IMR-90 (cell line): Measurements from ENCODE around the gene GGTLC1. TPM values are rescaled to one million over a fixed set of nuclear protein-coding genes. Genes with fewer than 3 reads are reported as not detected.
"Not testable (repeated sequence)": the region's sequence is repeated elsewhere in the genome, so short reads cannot be mapped to it uniquely, and the experiment has no call there.

Experiments used
- ATAC-seq: fragments of 200-7000 bp; cut with Tn5 transposase; 2 replicates; pipeline ENCODE4 v1.9.1; 2020; ENCODE audit warnings: low read depth, mild to moderate bottlenecking, moderate library complexity
- BruUV-seq: library from RNA; stranded (reverse); fragments of 400-500 nt; replicated peaks from 2 replicates; lab custom pipeline; 2021; lab: Mats Ljungman, UMichigan
- CTCF ChIA-PET: fragments of 300-600 bp; formaldehyde crosslinking; extraction: SDS; loops from one replicate; lab custom pipeline; 2021; ENCODE audit warnings: antibody characterized with exemption; lab: Yijun Ruan, JAX
- POLR2A ChIA-PET: fragments of 300-600 bp; sonication (Branson Sonifier 250); formaldehyde crosslinking; loops from one replicate; lab custom pipeline; 2022; ENCODE audit warnings: antibody characterized with exemption; ENCODE audit not compliant: unreplicated experiment; lab: Charles Lee
- DNase-seq: peaks from one replicate; pipeline ENCODE4 v3.0.0; 2013
- H2AFZ ChIP-seq: replicated peaks from 2 replicates; pipeline ENCODE3; 2013; ENCODE audit warnings: low read length, mild to moderate bottlenecking; ENCODE audit not compliant: poor library complexity
- H2AK5ac ChIP-seq: 2 replicates; pipeline ENCODE4 v1.6.1; 2013; ENCODE audit warnings: low read depth, low read length, inconsistent platforms
- H2AK9ac ChIP-seq: replicated peaks from 2 replicates; pipeline ENCODE3; 2013; ENCODE audit warnings: mild to moderate bottlenecking, low read depth, low read length, moderate library complexity; ENCODE audit not compliant: poor library complexity
- H2BK120ac ChIP-seq: 2 replicates; pipeline ENCODE4 v1.6.1; 2013; ENCODE audit warnings: low read depth, low read length, inconsistent platforms
- H2BK15ac ChIP-seq: 3 replicates; pipeline ENCODE4 v1.6.1; 2013; ENCODE audit warnings: low read depth, low read length, inconsistent platforms
- H2BK20ac ChIP-seq: 2 replicates; pipeline ENCODE4 v1.6.1; 2013; ENCODE audit warnings: low read depth, mild to moderate bottlenecking, inconsistent platforms, low read length, moderate library complexity
- H2BK5ac ChIP-seq: 2 replicates; pipeline ENCODE4 v1.6.1; 2013; ENCODE audit warnings: mild to moderate bottlenecking, low read depth, low read length, inconsistent platforms; ENCODE audit not compliant: poor library complexity, severe bottlenecking
- H3K14ac ChIP-seq: replicated peaks from 2 replicates; pipeline ENCODE4 v1.6.1; 2013; ENCODE audit warnings: low read depth, low read length, inconsistent platforms
- H3K18ac ChIP-seq: 2 replicates; pipeline ENCODE4 v1.6.1; 2013; ENCODE audit warnings: low read depth, low read length, control low read depth
- H3K23ac ChIP-seq: 2 replicates; pipeline ENCODE4 v1.6.1; 2013; ENCODE audit warnings: low read depth, low read length, inconsistent platforms
- H3K27ac ChIP-seq: 2 replicates; pipeline ENCODE4 v1.5.1; 2013; ENCODE audit warnings: mild to moderate bottlenecking, control low read depth, low read length; ENCODE audit not compliant: insufficient read depth
- H3K27me3 ChIP-seq: 2 replicates; pipeline ENCODE4 v1.6.1; 2013; ENCODE audit warnings: low read length; ENCODE audit not compliant: control insufficient read depth, insufficient read depth
- H3K36me3 ChIP-seq: 2 replicates; pipeline ENCODE4 v1.6.1; 2013; ENCODE audit warnings: low read length, mixed read lengths; ENCODE audit not compliant: control insufficient read depth, insufficient read depth
- H3K4ac ChIP-seq: 2 replicates; pipeline ENCODE4 v1.6.1; 2013; ENCODE audit warnings: low read depth, low read length, inconsistent platforms
- H3K4me1 ChIP-seq: 2 replicates; pipeline ENCODE4 v1.6.1; 2013; ENCODE audit warnings: low read length, mixed read lengths; ENCODE audit not compliant: control insufficient read depth, insufficient read depth
- H3K4me2 ChIP-seq: 2 replicates; pipeline ENCODE4 v1.6.1; 2013; ENCODE audit warnings: low read depth, mild to moderate bottlenecking, control low read depth, low read length, moderate library complexity
- H3K4me3 ChIP-seq: 2 replicates; pipeline ENCODE4 v1.5.1; 2013; ENCODE audit warnings: low read depth, mild to moderate bottlenecking, control low read depth, low read length, moderate library complexity; ENCODE audit not compliant: insufficient read depth
- H3K56ac ChIP-seq: 2 replicates; pipeline ENCODE4 v1.6.1; 2013; ENCODE audit warnings: low read length, inconsistent platforms; ENCODE audit not compliant: insufficient read depth; ENCODE audit errors: extremely low read depth
- H3K79me1 ChIP-seq, 2 experiments: 2 replicates each; pipeline ENCODE4 v1.6.1; 2013; ENCODE audit warnings: low read length in 2 of 2, inconsistent platforms in 1 of 2, low read depth in 1 of 2
- H3K9ac ChIP-seq: 2 replicates; pipeline ENCODE4 v1.6.1; 2013; ENCODE audit warnings: low read depth, low read length, control low read depth
- H3K9me1 ChIP-seq: 2 replicates; pipeline ENCODE4 v1.6.1; 2013; ENCODE audit warnings: low read length, inconsistent platforms; ENCODE audit not compliant: insufficient read depth
- H3K9me3 ChIP-seq: 2 replicates; pipeline ENCODE4 v1.6.1; 2013; ENCODE audit warnings: low read length; ENCODE audit not compliant: control insufficient read depth, insufficient read depth
- H4K20me1 ChIP-seq: 2 replicates; pipeline ENCODE4 v1.6.1; 2013; ENCODE audit warnings: low read length, inconsistent platforms; ENCODE audit not compliant: insufficient read depth
- H4K5ac ChIP-seq: 2 replicates; pipeline ENCODE4 v1.6.1; 2013; ENCODE audit warnings: mild to moderate bottlenecking, low read depth, low read length, control low read depth
- H4K8ac ChIP-seq, 2 experiments: 2 replicates each; pipeline ENCODE4 v1.6.1; 2013; ENCODE audit warnings: low read depth in 2 of 2, low read length in 2 of 2, control low read depth in 1 of 2, inconsistent platforms in 1 of 2
- H4K91ac ChIP-seq: 2 replicates; pipeline ENCODE4 v1.6.1; 2013; ENCODE audit warnings: low read depth, low read length, inconsistent platforms; ENCODE audit not compliant: insufficient read depth
- WGBS, 2 experiments: methylation state at CpG; one replicate each; pipeline versions ENCODE4 v1.1.5 to v1.1.7; 2013; ENCODE audit warnings: missing lambda C conversion rate in 2 of 2; ENCODE audit not compliant: insufficient read length in 1 of 2; ENCODE audit errors: extremely low coverage in 2 of 2; 5-methylcytosine and 5-hydroxymethylcytosine counted together
- dilution Hi-C: fragments of 300-500 bp; cut with HindIII; formaldehyde crosslinking; loops from one replicate; pipeline ENCODE4 v1.14.3; 2018; ENCODE audit warnings: low sequenced_read_pairs; ENCODE audit not compliant: unreplicated experiment
- in situ Hi-C: fragments of 300-500 bp; cut with MboI; formaldehyde crosslinking; loops from 3 replicates; pipeline ENCODE4 v1.14.3; 2019; ENCODE audit warnings: low sequenced_read_pairs, inconsistent platforms, mixed read lengths
- intact Hi-C: fragments of 100-400 bp; cut with micrococcal nuclease; formaldehyde crosslinking; loops from 2 replicates; pipeline ENCODE4 v1.10.0; 2022
- polyA plus RNA-seq, 3 experiments: library from polyadenylated mRNA; depleted of rRNA; stranded (reverse); fragments of >200 nt; gene quantifications; 2 replicates each; pipeline ENCODE4 v1.2.3, GENCODE V29; 2012; ENCODE audit warnings: low replicate concordance in 1 of 3
- total RNA-seq: library from RNA; depleted of rRNA; stranded (reverse); fragments of >200 nt; gene quantifications from 2 replicates; pipeline ENCODE4 v1.2.3, GENCODE V29; 2012

The GGTLC1 gene
- total and polyA plus RNA-seq, 2 of the 4 experiments (the other 2 are of a cell fraction): not detected

DNA sequence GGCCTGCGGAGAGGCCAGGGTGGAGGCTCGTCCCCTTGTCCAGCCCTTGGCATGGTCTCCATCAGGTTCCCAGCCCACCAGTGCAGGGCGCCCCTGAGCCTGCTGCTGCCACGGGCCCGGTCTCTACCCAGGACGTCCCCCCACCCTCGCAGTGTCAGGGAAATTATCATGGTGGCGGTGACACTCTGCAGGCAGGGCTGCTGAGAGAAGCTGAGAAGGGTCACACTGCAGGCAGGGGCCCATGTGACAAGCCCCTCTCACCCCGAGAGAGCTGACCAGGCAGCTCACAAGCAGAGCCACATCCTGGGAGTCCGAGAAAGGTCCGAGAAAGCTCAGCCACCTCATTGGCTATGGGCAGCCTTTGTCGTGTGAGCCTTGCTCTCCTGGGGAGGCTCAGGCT lies 4.9 kb upstream of the GGTLC1 start:
- H4K20me1 ChIP-seq, H3K9me3 ChIP-seq, H4K91ac ChIP-seq, ATAC-seq, H3K56ac ChIP-seq, BruUV-seq, H3K9ac ChIP-seq, H2BK20ac ChIP-seq, H2BK120ac ChIP-seq, H4K5ac ChIP-seq, intact Hi-C loops, H3K9me1 ChIP-seq, H3K27me3 ChIP-seq, H2BK5ac ChIP-seq, H3K4me2 ChIP-seq, H3K23ac ChIP-seq, H3K27ac ChIP-seq, H3K4ac ChIP-seq, H4K8ac ChIP-seq, dilution Hi-C loops, H3K18ac ChIP-seq, H2AK9ac ChIP-seq, H2BK15ac ChIP-seq, DNase-seq, CTCF ChIA-PET, H3K79me1 ChIP-seq, H3K36me3 ChIP-seq, H2AK5ac ChIP-seq, H3K14ac ChIP-seq, H3K4me3 ChIP-seq, H2AFZ ChIP-seq, H3K4me1 ChIP-seq, POLR2A ChIA-PET: not testable (repeated sequence)
- 0% methylated on average over 2 of the region's 12 CpGs; no CpG with 5 or more reads in 1 of the 2 experiments for WGBS, 2 experiments
- in situ Hi-C loops: loop anchor here (10.0 kb wide), 1 partner anchor 329 kb away; no protein-coding TSS in a partner anchor

DNA sequence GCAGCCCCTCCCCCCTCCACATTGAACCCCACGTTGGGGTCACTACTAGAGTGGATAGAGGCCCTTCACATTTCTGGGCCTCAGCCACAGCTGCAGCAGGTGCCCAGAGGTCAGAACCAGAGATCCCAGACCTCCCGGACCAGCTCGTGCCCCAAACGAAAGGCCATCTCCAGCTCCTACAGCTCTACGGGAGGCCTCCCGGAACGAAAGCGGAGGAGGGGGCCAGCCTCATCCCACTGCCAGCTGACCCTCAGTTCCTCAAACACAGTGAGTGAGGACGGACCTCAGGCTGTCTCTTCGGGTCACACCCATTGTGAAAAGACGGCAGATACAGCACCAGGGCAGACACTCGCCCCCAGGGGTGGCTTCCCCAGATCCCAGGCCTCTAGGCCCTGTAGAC lies 1.7 kb upstream of the GGTLC1 start:
- H2BK120ac ChIP-seq, H3K79me1 ChIP-seq, DNase-seq, H3K27ac ChIP-seq, BruUV-seq, H3K27me3 ChIP-seq, intact Hi-C loops, CTCF ChIA-PET, H3K14ac ChIP-seq, H3K18ac ChIP-seq, H2BK15ac ChIP-seq, POLR2A ChIA-PET, H4K8ac ChIP-seq, H3K36me3 ChIP-seq, H2AK5ac ChIP-seq, H3K9ac ChIP-seq, H3K4me1 ChIP-seq, ATAC-seq, H4K20me1 ChIP-seq, H3K4me2 ChIP-seq, H2AK9ac ChIP-seq, H4K5ac ChIP-seq, H2BK20ac ChIP-seq, H2BK5ac ChIP-seq, H3K4ac ChIP-seq, dilution Hi-C loops, H2AFZ ChIP-seq, H3K4me3 ChIP-seq, H3K23ac ChIP-seq, H3K9me3 ChIP-seq, H3K56ac ChIP-seq, H3K9me1 ChIP-seq, H4K91ac ChIP-seq: not testable (repeated sequence)
- in situ Hi-C loops: loop anchor here (10.0 kb wide), 1 partner anchor 325 kb away; no protein-coding TSS in a partner anchor
- WGBS, 2 experiments: 58% methylated on average over 6 of the region's 12 CpGs; no CpG with 5 or more reads in 1 of the 2 experiments
